ENCODE data around the gene RYK.

The RYK gene

GRCh38 chr3:134161898-134162615 is 88.6 kb downstream of the RYK start:
- TF ChIP-seq EP300 (IDR thresholded peaks at IDR 0.05; ENCODE audit: borderline replicate concordance): no peak
- TF ChIP-seq TEAD4 (IDR thresholded peaks at IDR 0.05): no peak
- TF ChIP-seq MAX (IDR thresholded peaks at IDR 0.05): no peak
- no peak for TF ChIP-seq CEBPB (IDR thresholded peaks at IDR 0.05)
- TF ChIP-seq TCF12 (IDR thresholded peaks at IDR 0.05; ENCODE audit: low read depth): no peak
- no peak for TF ChIP-seq EGR1 (IDR thresholded peaks at IDR 0.05)
- no peak for TF ChIP-seq USF1 (IDR thresholded peaks at IDR 0.05)
- TF ChIP-seq TAF1 (IDR thresholded peaks at IDR 0.05; ENCODE audit: low read depth): no peak
- TF ChIP-seq FOXM1 (IDR thresholded peaks at IDR 0.05; ENCODE audit: borderline replicate concordance, low read depth): no peak
- TF ChIP-seq ZBTB7A (IDR thresholded peaks at IDR 0.05; ENCODE audit: low read depth): no peak
- no peak for TF ChIP-seq YY1 (IDR thresholded peaks at IDR 0.05; ENCODE audit: low read depth)
- TF ChIP-seq RAD21 (IDR thresholded peaks at IDR 0.05; ENCODE audit: low read depth): no peak
- TF ChIP-seq, protein P1, sequence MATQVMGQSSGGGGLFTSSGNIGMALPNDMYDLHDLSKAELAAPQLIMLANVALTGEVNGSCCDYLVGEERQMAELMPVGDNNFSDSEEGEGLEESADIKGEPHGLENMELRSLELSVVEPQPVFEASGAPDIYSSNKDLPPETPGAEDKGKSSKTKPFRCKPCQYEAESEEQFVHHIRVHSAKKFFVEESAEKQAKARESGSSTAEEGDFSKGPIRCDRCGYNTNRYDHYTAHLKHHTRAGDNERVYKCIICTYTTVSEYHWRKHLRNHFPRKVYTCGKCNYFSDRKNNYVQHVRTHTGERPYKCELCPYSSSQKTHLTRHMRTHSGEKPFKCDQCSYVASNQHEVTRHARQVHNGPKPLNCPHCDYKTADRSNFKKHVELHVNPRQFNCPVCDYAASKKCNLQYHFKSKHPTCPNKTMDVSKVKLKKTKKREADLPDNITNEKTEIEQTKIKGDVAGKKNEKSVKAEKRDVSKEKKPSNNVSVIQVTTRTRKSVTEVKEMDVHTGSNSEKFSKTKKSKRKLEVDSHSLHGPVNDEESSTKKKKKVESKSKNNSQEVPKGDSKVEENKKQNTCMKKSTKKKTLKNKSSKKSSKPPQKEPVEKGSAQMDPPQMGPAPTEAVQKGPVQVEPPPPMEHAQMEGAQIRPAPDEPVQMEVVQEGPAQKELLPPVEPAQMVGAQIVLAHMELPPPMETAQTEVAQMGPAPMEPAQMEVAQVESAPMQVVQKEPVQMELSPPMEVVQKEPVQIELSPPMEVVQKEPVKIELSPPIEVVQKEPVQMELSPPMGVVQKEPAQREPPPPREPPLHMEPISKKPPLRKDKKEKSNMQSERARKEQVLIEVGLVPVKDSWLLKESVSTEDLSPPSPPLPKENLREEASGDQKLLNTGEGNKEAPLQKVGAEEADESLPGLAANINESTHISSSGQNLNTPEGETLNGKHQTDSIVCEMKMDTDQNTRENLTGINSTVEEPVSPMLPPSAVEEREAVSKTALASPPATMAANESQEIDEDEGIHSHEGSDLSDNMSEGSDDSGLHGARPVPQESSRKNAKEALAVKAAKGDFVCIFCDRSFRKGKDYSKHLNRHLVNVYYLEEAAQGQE (IDR thresholded peaks at IDR 0.05; ENCODE audit: low read depth): no peak
- no peak for TF ChIP-seq NFIC (IDR thresholded peaks at IDR 0.05)
- TF ChIP-seq CREB1 (IDR thresholded peaks at IDR 0.05; ENCODE audit: low read depth): no peak

DNA sequence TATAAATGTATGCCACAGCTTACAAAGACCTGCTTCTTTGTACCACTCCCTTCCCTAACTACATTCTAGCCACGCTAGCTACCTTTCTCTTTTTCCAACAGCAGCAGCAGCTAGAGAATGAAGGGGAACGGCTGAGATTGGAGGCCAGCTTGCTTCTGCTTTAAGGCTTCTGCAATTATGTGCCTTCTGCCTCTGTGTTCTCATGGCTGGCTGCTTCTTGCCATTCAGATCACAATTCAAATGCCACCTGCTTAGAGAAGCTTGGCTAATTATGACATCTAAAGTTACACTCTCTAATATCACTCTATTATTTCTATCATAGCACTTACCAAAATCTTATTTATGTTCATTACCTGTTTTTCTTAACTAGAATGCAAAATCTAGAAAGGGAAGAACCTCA is 95.2 kb downstream of the RYK start:
- TF ChIP-seq RAD21 (IDR thresholded peaks at IDR 0.05; ENCODE audit: low read depth) (peak; percentile 22; the same call in 1 of the 2 replicates), TCF12 (IDR thresholded peaks at IDR 0.05; ENCODE audit: low read depth) (peak; percentile 57; the same call in 1 of the 2 replicates), MAX (IDR thresholded peaks at IDR 0.05) (peak; percentile 49; the same call in 1 of the 2 replicates), EP300 (IDR thresholded peaks at IDR 0.05; ENCODE audit: borderline replicate concordance) (peak; percentile 61; the same call in 1 of the 2 replicates), TEAD4 (IDR thresholded peaks at IDR 0.05) (peak; percentile 73), TAF1 (IDR thresholded peaks at IDR 0.05; ENCODE audit: low read depth) (no peak)

DNA sequence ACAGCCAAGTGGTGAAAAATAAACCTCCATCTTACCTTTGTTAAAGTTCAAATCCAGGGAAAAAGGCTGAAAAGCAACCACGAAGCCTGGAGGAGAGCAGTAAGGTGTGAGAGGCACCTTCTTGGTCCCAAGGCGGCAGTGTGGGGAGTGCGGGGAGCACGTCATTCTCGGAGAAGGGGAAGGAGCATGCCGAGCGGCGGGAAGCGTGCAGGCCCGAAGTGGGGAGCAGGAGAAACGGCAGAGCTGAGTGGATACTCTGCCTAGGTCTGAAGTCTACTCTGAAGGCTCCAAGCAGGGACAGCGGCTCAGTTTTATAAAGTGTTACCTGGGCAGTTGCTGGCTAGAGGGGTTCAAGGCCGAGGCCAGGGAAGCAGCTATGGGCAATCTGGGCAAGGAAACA is 96.9 kb downstream of the RYK start:
- TF ChIP-seq YY1 (IDR thresholded peaks at IDR 0.05; ENCODE audit: low read depth): no peak
- no peak for TF ChIP-seq TCF12 (IDR thresholded peaks at IDR 0.05; ENCODE audit: low read depth)
- no peak for TF ChIP-seq EP300 (IDR thresholded peaks at IDR 0.05; ENCODE audit: borderline replicate concordance)
- TF ChIP-seq RAD21 (IDR thresholded peaks at IDR 0.05; ENCODE audit: low read depth): no peak

GRCh38 chr3:134150476-134150875 is 100.2 kb downstream of the RYK start:
- TF ChIP-seq MAX (IDR thresholded peaks at IDR 0.05) (no peak), TCF12 (IDR thresholded peaks at IDR 0.05; ENCODE audit: low read depth) (no peak), TEAD4 (IDR thresholded peaks at IDR 0.05) (no peak), YY1 (IDR thresholded peaks at IDR 0.05; ENCODE audit: low read depth) (no peak), ZBTB7A (IDR thresholded peaks at IDR 0.05; ENCODE audit: low read depth) (no peak), TAF1 (IDR thresholded peaks at IDR 0.05; ENCODE audit: low read depth) (no peak), EGR1 (IDR thresholded peaks at IDR 0.05) (no peak), RAD21 (IDR thresholded peaks at IDR 0.05; ENCODE audit: low read depth) (no peak), CREB1 (IDR thresholded peaks at IDR 0.05; ENCODE audit: low read depth) (no peak), NFIC (IDR thresholded peaks at IDR 0.05) (no peak), USF1 (IDR thresholded peaks at IDR 0.05) (no peak), FOXM1 (IDR thresholded peaks at IDR 0.05; ENCODE audit: borderline replicate concordance, low read depth) (no peak), EP300 (IDR thresholded peaks at IDR 0.05; ENCODE audit: borderline replicate concordance) (no peak), CEBPB (IDR thresholded peaks at IDR 0.05) (no peak)
- TF ChIP-seq, protein P1 (IDR thresholded peaks at IDR 0.05; ENCODE audit: low read depth): no peak

DNA sequence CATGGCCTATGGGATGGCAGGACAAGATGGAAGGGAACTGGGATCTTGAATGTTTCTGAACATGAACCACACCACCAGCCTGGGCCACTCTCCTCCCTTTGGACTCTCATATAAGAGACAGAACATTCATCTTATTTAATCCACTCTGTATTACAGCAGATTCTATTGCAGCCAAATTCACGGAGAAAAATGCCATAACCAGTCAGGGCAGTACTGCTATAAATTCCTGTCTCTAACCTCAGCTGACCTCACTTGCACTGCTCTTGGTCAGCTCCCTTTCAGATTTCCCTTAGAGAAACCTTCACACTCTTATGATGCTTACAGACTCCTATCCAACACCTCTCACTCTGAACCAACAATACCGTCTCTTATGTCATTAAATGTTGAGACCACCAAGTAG is 101.4 kb downstream of the RYK start:
- no peak for TF ChIP-seq TAF1 (IDR thresholded peaks at IDR 0.05; ENCODE audit: low read depth)
- TF ChIP-seq FOXM1 (IDR thresholded peaks at IDR 0.05; ENCODE audit: borderline replicate concordance, low read depth): no peak
- TF ChIP-seq RAD21 (IDR thresholded peaks at IDR 0.05; ENCODE audit: low read depth): no peak
- no peak for TF ChIP-seq YY1 (IDR thresholded peaks at IDR 0.05; ENCODE audit: low read depth)
- no peak for TF ChIP-seq CREB1 (IDR thresholded peaks at IDR 0.05; ENCODE audit: low read depth)
- no peak for TF ChIP-seq EGR1 (IDR thresholded peaks at IDR 0.05)
- no peak for TF ChIP-seq TCF12 (IDR thresholded peaks at IDR 0.05; ENCODE audit: low read depth)
- no peak for TF ChIP-seq NFIC (IDR thresholded peaks at IDR 0.05)
- no peak for TF ChIP-seq ZBTB7A (IDR thresholded peaks at IDR 0.05; ENCODE audit: low read depth)
- TF ChIP-seq MAX (IDR thresholded peaks at IDR 0.05): no peak
- TF ChIP-seq USF1 (IDR thresholded peaks at IDR 0.05): no peak

Data from Ishikawa (cell line).